Panc1 (cell line): Measurements from ENCODE around the gene TADA3. TPM values are rescaled to one million over a fixed set of nuclear protein-coding genes. Genes with fewer than 3 reads are reported as not detected.
A peak's percentile ranks its signal among the peaks of the same experiment; 100 is the strongest.

Experiments
- ATAC-seq: fragments of 200-7000 bp; cut with Tn5 transposase; 2 replicates; pipeline ENCODE4 v1.9.1; 2020; ENCODE audit warnings: mild to moderate bottlenecking, moderate library complexity
- BruUV-seq: library from RNA; stranded (reverse); fragments of 400-500 nt; replicated peaks from 2 replicates; lab custom pipeline; 2021; lab: Mats Ljungman, UMichigan
- CTCF ChIA-PET: fragments of 300-600 bp; sonication (Branson Sonifier 250); formaldehyde crosslinking; loops from one replicate; lab custom pipeline; 2022; ENCODE audit warnings: antibody characterized with exemption; lab: Charles Lee
- POLR2A ChIA-PET: fragments of 300-600 bp; sonication (Branson Sonifier 250); formaldehyde crosslinking; loops from one replicate; lab custom pipeline; 2022; ENCODE audit warnings: antibody characterized with exemption; lab: Charles Lee
- DNase-seq: peaks from one replicate; pipeline ENCODE4 v3.0.0-alpha.2; 2010; ENCODE audit warnings: low read depth, low spot score
- H3K27ac ChIP-seq: 2 replicates; pipeline ENCODE4 v1.5.1; 2011; ENCODE audit warnings: mild to moderate bottlenecking, low read length, inconsistent platforms
- H3K27me3 ChIP-seq: fragments of 200-500 bp; sonication (Bioruptor generic); 2 replicates; pipeline ENCODE4 v1.6.0; 2014; ENCODE audit warnings: low read length, inconsistent platforms; ENCODE audit not compliant: control insufficient read depth, insufficient read depth
- H3K36me3 ChIP-seq: fragments of 200-500 bp; sonication (Bioruptor generic); 2 replicates; pipeline ENCODE4 v1.5.1; 2014; ENCODE audit warnings: inconsistent platforms, mild to moderate bottlenecking, low read length, moderate library complexity; ENCODE audit not compliant: control insufficient read depth, insufficient read depth
- H3K4me1 ChIP-seq: 2 replicates; pipeline ENCODE4 v1.5.1; 2011; ENCODE audit warnings: inconsistent platforms, mild to moderate bottlenecking, low read length, moderate library complexity; ENCODE audit not compliant: control insufficient read depth, insufficient read depth
- H3K4me3 ChIP-seq, 2 experiments: 2 replicates each; pipeline ENCODE4 v1.5.1; 2011 to 2012; ENCODE audit warnings: low read depth in 2 of 2, low read length in 2 of 2, mild to moderate bottlenecking in 2 of 2, inconsistent platforms in 1 of 2, moderate library complexity in 1 of 2
- H3K9me3 ChIP-seq: fragments of 200-500 bp; sonication (Bioruptor generic); 2 replicates; pipeline ENCODE4 v1.5.1; 2014; ENCODE audit warnings: low read depth, mild to moderate bottlenecking, inconsistent platforms, low read length, moderate library complexity; ENCODE audit not compliant: control insufficient read depth, insufficient read depth
- CTCF ChIP-seq: fragments of 450-650 bp; IDR thresholded peaks from 2 replicates; pipeline ENCODE4 v1.5.1; 2017; ENCODE audit warnings: mild to moderate bottlenecking
- POLR2AphosphoS5 ChIP-seq: IDR thresholded peaks from 2 replicates; pipeline ENCODE4 v1.6.1; 2012; ENCODE audit warnings: mild to moderate bottlenecking, low read depth, low read length, moderate library complexity
- SIN3A ChIP-seq: IDR thresholded peaks from 2 replicates; pipeline ENCODE4 v1.6.1; 2012; ENCODE audit warnings: low read depth, mild to moderate bottlenecking, low read length, moderate library complexity, borderline replicate concordance; ENCODE audit not compliant: insufficient read depth
- TCF7L2 ChIP-seq: IDR thresholded peaks from 2 replicates; pipeline ENCODE4 v1.6.1; 2011; ENCODE audit warnings: mild to moderate bottlenecking, low read depth, low read length, inconsistent platforms
- in situ Hi-C: cut with HindIII; loops from 2 replicates; pipeline ENCODE4 v1.10.0; 2016; ENCODE audit warnings: low sequenced_read_pairs, low pct_unique_long_range_greater_than_20kb
- intact Hi-C: fragments of 100-400 bp; cut with micrococcal nuclease; formaldehyde crosslinking; loops from one replicate; pipeline ENCODE4 v1.10.0; 2022; ENCODE audit not compliant: unreplicated experiment
- total RNA-seq: library from RNA; stranded (reverse); gene quantifications from one replicate; pipeline ENCODE4 v1.2.1, GENCODE V29; 2021; ENCODE audit not compliant: unreplicated experiment
- TF ChIP-seq, protein P1 (sequence below), 2 experiments: IDR thresholded peaks; 2 replicates each; pipeline ENCODE4 v1.6.1; 2011 to 2012; ENCODE audit warnings: low read depth in 2 of 2, control low read depth in 1 of 2, low read length in 1 of 2, mild to moderate bottlenecking in 1 of 2, moderate library complexity in 1 of 2; ENCODE audit not compliant: insufficient read depth in 1 of 2

Gene TADA3
- total RNA-seq, 1 experiment from 2014 or later, result 61.3 TPM

DNA sequence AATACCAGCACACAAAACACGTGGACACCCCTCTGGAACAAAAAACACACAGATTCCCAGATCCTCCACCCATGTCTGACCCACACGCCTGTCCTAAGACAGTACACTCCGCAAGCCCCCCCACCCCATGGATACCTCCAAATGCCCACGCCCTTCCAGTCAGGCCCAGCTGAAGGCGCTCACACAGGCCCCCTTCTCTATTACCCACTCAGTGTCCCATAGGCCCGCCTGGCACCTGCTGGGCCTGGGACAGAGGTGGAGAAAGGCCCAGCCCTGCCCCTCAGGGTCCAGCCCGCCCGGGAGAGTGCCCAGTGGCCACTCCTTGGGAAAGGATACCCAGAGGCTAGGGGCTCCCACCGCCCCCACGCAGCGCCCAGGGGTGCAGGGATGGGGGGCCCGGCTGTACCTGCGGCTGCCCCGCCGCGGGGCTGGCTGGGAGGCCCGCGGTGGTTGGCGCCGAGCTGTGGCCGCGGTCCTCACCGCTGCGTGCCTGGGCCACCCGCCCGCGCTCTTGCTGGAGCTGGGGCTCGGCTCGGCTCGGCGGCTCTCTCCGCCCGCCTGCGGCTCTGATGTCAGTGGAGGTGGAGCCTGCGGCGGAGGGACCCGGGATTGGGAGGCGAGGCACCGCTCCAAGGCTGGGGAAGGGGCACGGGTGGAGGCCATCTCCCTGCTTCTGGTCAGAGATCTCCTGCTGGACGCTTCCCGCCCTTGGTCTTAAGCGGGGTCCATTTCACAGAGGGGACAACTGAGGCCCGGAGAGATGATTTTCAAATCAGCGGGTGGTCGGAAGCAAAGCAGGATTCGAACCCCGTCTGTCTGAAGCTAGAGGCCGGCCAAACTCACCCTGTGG is 22.6 kb downstream of the TADA3 start, which contains the start of gene CAMK1:
TSS of gene CAMK1 (minus strand) at position 522 of the 850 bp plus-strand sequence. CDS start 2,198 bp downstream, outside the sequence.
- no peaks in the 10 kb centered on the region for H3K9me3 ChIP-seq
- no TSS peak for BruUV-seq
- H3K4me1 ChIP-seq, result 0 out of 2 replicates have a peak, but pooled peaks cover 3% of the 10 kb centered on the region
- no peak for DNase-seq
- TF ChIP-seq POLR2AphosphoS5 (0 out of 2 replicates have a peak, but pooled peaks have one; percentile 15), CTCF (no peak), SIN3A (no peak), TCF7L2 (no peak)
- H3K27me3 ChIP-seq, result no peaks in the 10 kb centered on the region
- ATAC-seq, result peak; percentile 91
- in situ Hi-C loops, result no loop called here
- CTCF ChIA-PET, result no interaction called here
- no peaks in the 10 kb centered on the region for H3K36me3 ChIP-seq
- intact Hi-C loops, result no loop called here
- peak within 1 kb of the TSS; percentile 50 to 54 for H3K4me3 ChIP-seq
- POLR2A ChIA-PET, result interaction anchor here (0.6 kb wide), 1 partner anchor 15 kb away, joined by 3 read pairs; no protein-coding TSS in a partner anchor
- peak within 1 kb of the TSS; percentile 48; the same call in 1 of the 2 replicates for H3K27ac ChIP-seq

DNA sequence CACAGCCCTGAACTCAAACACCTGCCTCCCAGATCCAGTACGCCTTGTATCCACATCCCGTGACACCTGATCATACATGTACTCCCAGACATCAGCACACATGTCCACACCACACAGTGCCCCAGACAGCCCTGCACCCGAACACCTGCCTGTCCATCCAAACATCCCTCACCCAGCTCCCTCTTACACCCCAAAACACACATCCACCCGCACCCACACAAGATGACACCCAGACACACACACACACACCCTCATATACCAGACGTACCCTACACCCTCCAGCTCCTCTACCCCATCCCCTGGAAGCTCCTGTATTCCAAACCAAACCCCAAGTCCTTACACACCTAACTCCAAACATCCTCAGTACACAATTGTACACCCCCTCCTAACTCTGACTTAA is 23.3 kb downstream of the TADA3 start:
- CTCF ChIA-PET, result no interaction called here
- POLR2A ChIA-PET, result no interaction called here
- intact Hi-C loops (no loop called here), in situ Hi-C loops (no loop called here)
- no peak for TF ChIP-seq POLR2AphosphoS5
- TF ChIP-seq, protein P1, sequence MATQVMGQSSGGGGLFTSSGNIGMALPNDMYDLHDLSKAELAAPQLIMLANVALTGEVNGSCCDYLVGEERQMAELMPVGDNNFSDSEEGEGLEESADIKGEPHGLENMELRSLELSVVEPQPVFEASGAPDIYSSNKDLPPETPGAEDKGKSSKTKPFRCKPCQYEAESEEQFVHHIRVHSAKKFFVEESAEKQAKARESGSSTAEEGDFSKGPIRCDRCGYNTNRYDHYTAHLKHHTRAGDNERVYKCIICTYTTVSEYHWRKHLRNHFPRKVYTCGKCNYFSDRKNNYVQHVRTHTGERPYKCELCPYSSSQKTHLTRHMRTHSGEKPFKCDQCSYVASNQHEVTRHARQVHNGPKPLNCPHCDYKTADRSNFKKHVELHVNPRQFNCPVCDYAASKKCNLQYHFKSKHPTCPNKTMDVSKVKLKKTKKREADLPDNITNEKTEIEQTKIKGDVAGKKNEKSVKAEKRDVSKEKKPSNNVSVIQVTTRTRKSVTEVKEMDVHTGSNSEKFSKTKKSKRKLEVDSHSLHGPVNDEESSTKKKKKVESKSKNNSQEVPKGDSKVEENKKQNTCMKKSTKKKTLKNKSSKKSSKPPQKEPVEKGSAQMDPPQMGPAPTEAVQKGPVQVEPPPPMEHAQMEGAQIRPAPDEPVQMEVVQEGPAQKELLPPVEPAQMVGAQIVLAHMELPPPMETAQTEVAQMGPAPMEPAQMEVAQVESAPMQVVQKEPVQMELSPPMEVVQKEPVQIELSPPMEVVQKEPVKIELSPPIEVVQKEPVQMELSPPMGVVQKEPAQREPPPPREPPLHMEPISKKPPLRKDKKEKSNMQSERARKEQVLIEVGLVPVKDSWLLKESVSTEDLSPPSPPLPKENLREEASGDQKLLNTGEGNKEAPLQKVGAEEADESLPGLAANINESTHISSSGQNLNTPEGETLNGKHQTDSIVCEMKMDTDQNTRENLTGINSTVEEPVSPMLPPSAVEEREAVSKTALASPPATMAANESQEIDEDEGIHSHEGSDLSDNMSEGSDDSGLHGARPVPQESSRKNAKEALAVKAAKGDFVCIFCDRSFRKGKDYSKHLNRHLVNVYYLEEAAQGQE (IDR thresholded peaks at IDR 0.05; ENCODE audit: insufficient read depth in 1 of 2, low read depth in 2 of 2, low read length in 1 of 2), result no peak
- TF ChIP-seq TCF7L2, result no peak
- no peak for TF ChIP-seq CTCF
- no peak for TF ChIP-seq SIN3A
- peak overlapping the region; percentile 50 to 54 for H3K4me3 ChIP-seq
- H3K36me3 ChIP-seq, result no peaks in the 10 kb centered on the region
- no peaks in the 10 kb centered on the region for H3K27me3 ChIP-seq
- no peak for DNase-seq
- H3K4me1 ChIP-seq, result 0 out of 2 replicates have a peak, but pooled peaks cover 3% of the 10 kb centered on the region
- no TSS peak for BruUV-seq
- no peak for ATAC-seq
- no peaks in the 10 kb centered on the region for H3K9me3 ChIP-seq
- H3K27ac ChIP-seq, result peak overlapping the region; percentile 35; the same call in 1 of the 2 replicates
